GM12878 (cell line): Measurements from ENCODE around the gene TSPO2. TPM values are rescaled to one million over a fixed set of nuclear protein-coding genes. Genes with fewer than 3 reads are reported as not detected.
A peak's percentile ranks its signal among the peaks of the same experiment; 100 is the strongest.

Experiments used
- EP300 ChIP-seq, 2 experiments: fragments of 150-350 bp in 1 of 2; IDR thresholded peaks; 2 replicates each; pipeline ENCODE4 v1.6.1; 2011 to 2012; ENCODE audit warnings: low read depth in 2 of 2, low read length in 2 of 2, borderline replicate concordance in 1 of 2, improper control_type of control experiment in 1 of 2, inconsistent platforms in 1 of 2; ENCODE audit not compliant: control insufficient read depth in 1 of 2
- MLLT1 ChIP-seq: fragments of 450-650 bp; IDR thresholded peaks from 2 replicates; pipeline ENCODE4 v1.6.1; 2016; ENCODE audit warnings: mild to moderate bottlenecking
- NFXL1 ChIP-seq: fragments of 450-650 bp; IDR thresholded peaks from 2 replicates; pipeline ENCODE4 v1.6.1; 2017; ENCODE audit warnings: antibody characterized with exemption, mild to moderate bottlenecking, borderline replicate concordance
- RFX5 ChIP-seq: IDR thresholded peaks from 2 replicates; pipeline ENCODE4 v1.6.1; 2011; ENCODE audit warnings: low read depth, low read length, improper control_type of control experiment
- SIN3A ChIP-seq: IDR thresholded peaks from 2 replicates; pipeline ENCODE4 v1.6.1; 2012; ENCODE audit warnings: low read depth, low read length, improper control_type of control experiment
- YY1 ChIP-seq: IDR thresholded peaks from 2 replicates; pipeline ENCODE4 v1.6.1; 2011; ENCODE audit warnings: low read depth, mild to moderate bottlenecking, low read length
- ZNF687 ChIP-seq: fragments of 450-650 bp; IDR thresholded peaks from 2 replicates; pipeline ENCODE4 v1.6.1; 2017; ENCODE audit warnings: mild to moderate bottlenecking, moderate library complexity
- polyA plus RNA-seq, 11 experiments: library from polyadenylated mRNA; depleted of rRNA in 4 of 11; unstranded in 6 of 11; stranded (reverse) in 5 of 11; fragments of >200 nt; fragmentation: Nextera tagmentation in 4 of 11; fragmentation: Illumina TruSeq in 1 of 11; extraction: Ambion mirVana in 4 of 11; extraction: Trizol in 1 of 11; gene quantifications; 1 replicate in 1 of 11; 2 replicates in 10 of 11; pipeline versions ENCODE4 v1.2.1 to v1.2.3, GENCODE V29; 2011 to 2016; ENCODE audit warnings: inconsistent platforms in 2 of 11, missing spikeins in 2 of 11, low read depth in 1 of 11
- total RNA-seq, 4 experiments: library from RNA; depleted of rRNA in 3 of 4; stranded (reverse); fragments of >200 nt in 3 of 4; fragmentation: Illumina TruSeq in 1 of 4; extraction: Trizol in 1 of 4; gene quantifications; 2 replicates each; pipeline versions ENCODE4 v1.2.1 to v1.2.3, GENCODE V29; 2013 to 2021

Gene TSPO2
- total and polyA plus RNA-seq, 10 of the 15 experiments (the other 5 are each of a cell fraction or from before 2014, with no cell fraction given): not detected

GRCh38 chr6:41027799-41028560 lies 14.3 kb upstream of the TSPO2 start (continued):
- TF ChIP-seq ZNF687: peak; percentile 65
- peak; percentile 45; the same call in 1 of the 2 replicates for TF ChIP-seq RFX5
- no peak for TF ChIP-seq NFXL1
- TF ChIP-seq SIN3A: peak; percentile 33; the same call in 1 of the 2 replicates
- TF ChIP-seq EP300 (IDR thresholded peaks at IDR 0.05; ENCODE audit: borderline replicate concordance in 1 of 2, control insufficient read depth in 1 of 2, low read depth in 2 of 2, low read length in 2 of 2): no peak
- TF ChIP-seq MLLT1: 0 out of 2 replicates have a peak, but pooled peaks have one; percentile 49
- TF ChIP-seq YY1: peak; percentile 57; the same call in 1 of the 2 replicates
